ENCODE results near the gene OSBPL2. TPM values are rescaled to one million over a fixed set of nuclear protein-coding genes. Genes with fewer than 3 reads are reported as not detected.

The OSBPL2 gene
- total RNA-seq, 1 experiment from 2014 or later, result 115 TPM

- H3K36me3 Mint-ChIP-seq (ENCODE audit: insufficient read depth, unreplicated experiment), result peaks cover 25% of the 10 kb centered on the region
Measured at GRCh38 chr20:62252342-62252966, 14.1 kb downstream of the OSBPL2 start.

GRCh38 chr20:62253398-62253797, 15.1 kb downstream of the OSBPL2 start:
- Mint-ChIP-seq H3K9me3 (ENCODE audit: low read depth, unreplicated experiment) (no peaks in the 10 kb centered on the region), H3K4me1 (ENCODE audit: low read depth, unreplicated experiment) (peaks cover 23% of the 10 kb centered on the region), H3K36me3 (ENCODE audit: insufficient read depth, unreplicated experiment) (peaks cover 25% of the 10 kb centered on the region), H3K4me3 (ENCODE audit: low read depth, unreplicated experiment) (no peak overlapping the region), H3K27ac (ENCODE audit: unreplicated experiment) (no peak overlapping the region), H3K27me3 (ENCODE audit: unreplicated experiment) (no peaks in the 10 kb centered on the region)
- DNase-seq, result no peak
- no TSS peak for BruUV-seq (replicated peaks)
- intact Hi-C loops (cut with micrococcal nuclease; ENCODE audit: unreplicated experiment), result no loop called here
- CTCF ChIA-PET, result no interaction called here
- TF ChIP-seq CTCF (IDR thresholded peaks at IDR 0.05; ENCODE audit: unreplicated experiment), result no peak

More at GRCh38 chr20:62252342-62252966, 14.1 kb downstream of the OSBPL2 start:
- no peak for DNase-seq
- Mint-ChIP-seq H3K27ac (ENCODE audit: unreplicated experiment) (no peak overlapping the region), H3K4me1 (ENCODE audit: low read depth, unreplicated experiment) (peaks cover 23% of the 10 kb centered on the region), H3K9me3 (ENCODE audit: low read depth, unreplicated experiment) (no peaks in the 10 kb centered on the region), H3K4me3 (ENCODE audit: low read depth, unreplicated experiment) (no peak overlapping the region), H3K27me3 (ENCODE audit: unreplicated experiment) (no peaks in the 10 kb centered on the region)
- no TSS peak for BruUV-seq (replicated peaks)
- CTCF ChIA-PET, result interaction anchor here (0.6 kb wide), 1 partner anchor 13 kb away, joined by 3 read pairs; no protein-coding TSS in a partner anchor
- intact Hi-C loops (cut with micrococcal nuclease; ENCODE audit: unreplicated experiment), result no loop called here
- no peak for TF ChIP-seq CTCF (IDR thresholded peaks at IDR 0.05; ENCODE audit: unreplicated experiment)

- H3K4me1 Mint-ChIP-seq (ENCODE audit: low read depth, unreplicated experiment), result peaks cover 23% of the 10 kb centered on the region
- no peaks in the 10 kb centered on the region for H3K9me3 Mint-ChIP-seq (ENCODE audit: low read depth, unreplicated experiment)
- no peaks in the 10 kb centered on the region for H3K27me3 Mint-ChIP-seq (ENCODE audit: unreplicated experiment)
- TF ChIP-seq CTCF (IDR thresholded peaks at IDR 0.05; ENCODE audit: unreplicated experiment), result no peak
- H3K27ac Mint-ChIP-seq (ENCODE audit: unreplicated experiment), result no peak overlapping the region
- CTCF ChIA-PET, result no interaction called here
- H3K36me3 Mint-ChIP-seq (ENCODE audit: insufficient read depth, unreplicated experiment), result peaks cover 31% of the 10 kb centered on the region
- DNase-seq, result no peak
- intact Hi-C loops (cut with micrococcal nuclease; ENCODE audit: unreplicated experiment), result no loop called here
- H3K4me3 Mint-ChIP-seq (ENCODE audit: low read depth, unreplicated experiment), result no peak overlapping the region
- no TSS peak for BruUV-seq (replicated peaks)
Measured at GRCh38 chr20:62254021-62254724, 15.9 kb downstream of the OSBPL2 start.

- no peak for DNase-seq
- CTCF ChIA-PET, result no interaction called here
- no peaks in the 10 kb centered on the region for H3K9me3 Mint-ChIP-seq (ENCODE audit: low read depth, unreplicated experiment)
- no TSS peak for BruUV-seq (replicated peaks)
- no peak for TF ChIP-seq CTCF (IDR thresholded peaks at IDR 0.05; ENCODE audit: unreplicated experiment)
- intact Hi-C loops (cut with micrococcal nuclease; ENCODE audit: unreplicated experiment), result no loop called here
- peaks cover 43% of the 10 kb centered on the region for H3K36me3 Mint-ChIP-seq (ENCODE audit: insufficient read depth, unreplicated experiment)
- no peak overlapping the region for H3K27ac Mint-ChIP-seq (ENCODE audit: unreplicated experiment)
- peaks cover 16% of the 10 kb centered on the region for H3K4me1 Mint-ChIP-seq (ENCODE audit: low read depth, unreplicated experiment)
- no peaks in the 10 kb centered on the region for H3K27me3 Mint-ChIP-seq (ENCODE audit: unreplicated experiment)
- no peak overlapping the region for H3K4me3 Mint-ChIP-seq (ENCODE audit: low read depth, unreplicated experiment)
Measured at GRCh38 chr20:62255976-62256375, 17.7 kb downstream of the OSBPL2 start.

Measured in Calu3 (cell line).